Breast epithelium (tissue), 3 donors: ENCODE results near the gene PERP.
"Not testable (repeated sequence)": the region's sequence is repeated elsewhere in the genome, so short reads cannot be mapped to it uniquely, and the experiment has no call there.

Source experiments
- CTCF ChIP-seq, 3 donors: fragments of 450-650 bp; IDR thresholded peaks; one replicate each; pipeline ENCODE4 v1.5.1; 2016 to 2017; ENCODE audit warnings: antibody characterized with exemption in 3 of 3, mild to moderate bottlenecking in 3 of 3, moderate library complexity in 3 of 3
- POLR2A ChIP-seq: fragments of 450-650 bp; IDR thresholded peaks from one replicate; pipeline ENCODE4 v1.6.1; 2016; ENCODE audit warnings: antibody characterized with exemption, mild to moderate bottlenecking, moderate library complexity
- POLR2AphosphoS5 ChIP-seq, 3 donors: sonication (generic); formaldehyde crosslinking; IDR thresholded peaks; one replicate each; pipeline ENCODE4 v1.6.1; 2017; ENCODE audit warnings: antibody characterized with exemption in 3 of 3

- TF ChIP-seq CTCF (IDR thresholded peaks at IDR 0.05); POLR2A; POLR2AphosphoS5 (IDR thresholded peaks at IDR 0.05): not testable (repeated sequence)
Measured at GRCh38 chr6:138079556-138079955, 27.7 kb downstream of the PERP start.
